GM20431 (cell line): ENCODE results near the gene IGFBP1.

Experiments used
- in situ Hi-C: fragments of 300-500 bp; cut with MseI, MboI; formaldehyde crosslinking; loops from one replicate; pipeline ENCODE4 v1.15.0; 2020; ENCODE audit warnings: low sequenced_read_pairs; ENCODE audit not compliant: unreplicated experiment

The IGFBP1 gene

DNA sequence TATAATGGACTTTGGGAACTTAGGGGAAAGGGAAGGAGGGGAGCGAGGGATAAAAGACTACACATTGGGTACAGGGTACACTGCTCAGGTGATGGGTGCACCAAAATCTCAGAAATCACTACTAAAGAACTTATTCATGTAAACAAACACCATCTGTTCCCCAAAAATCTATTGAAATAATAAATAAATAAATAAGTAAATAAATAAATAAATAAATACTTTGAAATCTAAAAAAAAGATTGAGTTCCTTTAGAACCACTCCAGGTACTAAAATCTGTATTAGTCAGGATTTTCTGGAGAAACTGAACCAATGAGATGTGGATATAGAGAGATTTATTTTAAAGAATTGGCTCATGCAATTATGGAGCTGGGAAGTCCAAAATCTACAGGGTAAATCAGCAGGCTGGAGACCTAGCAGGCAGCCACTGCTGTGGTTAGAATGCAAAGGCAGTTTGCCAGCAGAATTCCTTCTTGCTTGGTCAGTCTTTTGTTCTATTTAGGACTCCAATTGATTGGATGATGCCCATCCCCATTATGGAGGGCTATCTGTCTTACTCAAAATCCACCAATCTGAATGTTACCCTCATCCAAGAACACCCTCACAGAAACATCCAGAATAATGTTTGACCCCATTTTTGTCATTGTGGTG, 8.9 kb downstream of the IGFBP1 start:
- in situ Hi-C loops, result no loop called here

DNA sequence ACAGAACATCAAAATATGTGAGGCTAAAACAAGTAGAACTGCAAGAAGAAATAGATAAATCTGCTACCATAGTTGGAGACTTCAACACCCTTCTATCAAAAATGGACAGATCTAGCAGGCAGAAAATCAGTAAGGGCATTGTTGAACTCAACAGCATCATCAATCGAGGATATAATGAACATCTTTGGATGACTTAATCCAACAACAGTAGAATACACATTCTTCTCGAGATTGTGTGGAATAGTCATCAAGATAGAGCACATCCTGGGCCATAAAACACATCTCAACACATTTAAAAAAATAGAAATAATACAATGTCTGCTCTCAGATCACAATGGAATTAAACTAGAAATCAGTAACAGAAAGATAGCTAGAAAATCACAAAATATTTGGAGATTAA, 9.9 kb downstream of the IGFBP1 start:
- in situ Hi-C loops, result no loop called here

DNA sequence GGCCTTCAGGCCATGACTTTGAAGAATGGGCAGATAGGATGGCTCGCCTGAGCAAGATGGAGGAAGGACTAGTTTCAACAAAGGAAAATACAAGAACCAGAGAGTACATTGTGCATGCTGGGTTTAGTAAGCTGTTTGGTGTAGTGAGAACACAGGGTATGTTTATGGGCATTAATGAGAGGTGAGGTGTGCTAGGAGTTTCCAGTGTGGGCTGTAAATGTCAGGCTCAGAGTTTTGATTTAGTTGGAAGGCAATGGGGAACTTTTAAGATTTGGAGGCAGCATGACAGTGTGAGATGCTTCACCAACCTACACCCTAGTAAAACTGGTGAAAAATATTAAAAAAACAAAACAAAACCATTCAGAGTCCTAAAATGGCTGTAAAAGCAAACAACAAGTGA, 13.3 kb downstream of the IGFBP1 start:
- in situ Hi-C loops, result loop anchor here (25.0 kb wide), 2 partner anchors 1186 to 1286 kb away; no protein-coding TSS in a partner anchor

DNA sequence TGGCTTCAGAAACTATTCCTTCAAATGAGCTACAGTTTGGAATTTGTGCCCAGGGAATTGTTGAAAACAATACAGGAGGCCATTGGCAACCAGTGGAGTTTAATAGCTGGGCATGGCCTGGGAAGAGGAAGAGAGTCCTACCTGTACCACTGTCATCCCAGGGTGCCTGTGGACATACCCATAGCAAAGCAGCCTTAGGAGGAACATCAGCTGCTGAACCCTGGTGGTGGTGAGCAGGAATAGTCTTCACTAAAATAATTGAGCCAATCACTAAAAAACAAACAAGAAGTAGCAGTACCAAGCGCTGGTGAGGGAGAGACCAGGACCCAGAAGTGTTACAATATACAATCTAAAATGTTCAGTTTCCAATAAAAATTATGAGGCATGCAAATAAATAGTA, 14.5 kb downstream of the IGFBP1 start:
- in situ Hi-C loops, result loop anchor here (25.0 kb wide), 2 partner anchors 1184 to 1284 kb away; no protein-coding TSS in a partner anchor

DNA sequence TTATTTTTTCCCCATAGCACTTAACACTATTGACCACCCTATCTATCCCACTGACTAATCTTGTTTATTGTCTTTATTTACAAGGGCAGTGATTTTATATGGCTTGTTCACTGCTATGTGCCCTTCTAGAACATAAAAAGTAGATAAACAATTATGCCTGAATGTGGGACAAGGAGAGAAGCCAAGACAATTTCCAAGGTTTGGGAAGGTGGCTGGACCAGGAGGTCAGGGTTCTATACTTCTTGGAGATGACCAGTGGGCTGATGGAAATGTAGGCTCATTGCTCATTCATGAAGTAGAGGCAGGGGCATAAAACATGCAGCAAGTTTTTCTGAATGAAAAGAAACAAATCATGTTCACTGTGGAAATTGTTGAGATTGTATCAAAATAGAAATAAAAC, 21.3 kb downstream of the IGFBP1 start:
- in situ Hi-C loops, result loop anchor here (25.0 kb wide), 2 partner anchors 1178 to 1278 kb away; no protein-coding TSS in a partner anchor

DNA sequence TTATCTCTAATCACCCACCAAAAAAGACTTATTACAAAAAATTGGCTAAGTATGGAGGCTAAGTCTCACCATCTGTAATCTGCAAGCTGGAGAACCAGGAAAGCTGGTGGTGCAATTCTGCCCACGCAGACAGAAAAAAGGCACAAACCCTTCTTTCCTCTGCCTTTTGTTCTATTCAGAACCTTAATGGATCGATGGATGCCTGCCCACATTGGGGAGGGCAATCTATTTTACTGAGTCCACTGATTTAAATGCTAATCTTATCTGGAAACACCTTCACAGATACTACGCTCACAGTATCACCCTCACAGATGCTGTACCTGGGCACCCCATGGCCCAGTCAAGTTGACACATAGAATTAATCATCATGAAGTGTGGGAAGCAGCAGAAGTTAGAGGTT, 22.6 kb downstream of the IGFBP1 start:
- in situ Hi-C loops, result loop anchor here (10.0 to 25.0 kb wide), 3 partner anchors 444 to 1276 kb away; no protein-coding TSS in a partner anchor

DNA sequence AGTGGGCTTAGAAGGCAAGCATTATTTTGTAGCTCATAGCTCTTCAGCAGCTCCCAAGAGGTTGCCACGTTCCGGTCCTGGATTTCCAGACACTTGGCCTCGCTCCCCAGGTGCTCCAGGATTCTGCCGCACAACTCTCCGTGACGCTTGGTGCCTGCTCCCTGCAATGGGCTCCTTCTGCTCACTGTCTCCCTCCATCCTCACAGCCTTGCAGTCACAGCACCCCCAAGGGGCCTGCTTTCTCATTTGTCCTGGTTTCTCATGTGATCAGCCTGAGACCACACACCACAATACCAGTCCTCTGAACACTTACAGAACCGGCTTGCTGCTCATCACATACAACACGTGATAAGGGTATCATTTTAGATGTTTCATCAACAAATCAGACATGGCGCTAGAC, 23.0 kb downstream of the IGFBP1 start:
- in situ Hi-C loops, result loop anchor here (10.0 to 25.0 kb wide), 3 partner anchors 443 to 1276 kb away; no protein-coding TSS in a partner anchor

DNA sequence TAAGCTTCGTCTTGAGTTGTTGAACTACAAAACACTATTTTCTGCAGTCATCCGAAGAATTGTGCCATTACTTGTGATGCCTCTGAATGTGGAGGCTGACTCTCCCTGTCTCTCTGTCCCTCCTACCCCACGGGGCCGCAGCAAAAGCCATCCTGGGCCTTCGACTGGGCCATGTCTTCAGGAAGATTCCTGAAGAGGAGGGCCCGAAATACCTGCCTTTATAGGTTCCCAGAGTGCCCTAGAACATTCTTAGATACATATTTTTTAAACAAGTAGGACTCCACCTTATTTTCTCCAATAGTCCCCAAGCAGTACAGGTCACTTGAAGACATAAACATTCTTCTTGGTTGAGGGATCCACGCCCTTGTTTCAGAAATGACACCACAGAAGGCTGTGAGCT, 24.7 kb downstream of the IGFBP1 start:
- in situ Hi-C loops, result loop anchor here (10.0 to 25.0 kb wide), 3 partner anchors 442 to 1274 kb away; no protein-coding TSS in a partner anchor

DNA sequence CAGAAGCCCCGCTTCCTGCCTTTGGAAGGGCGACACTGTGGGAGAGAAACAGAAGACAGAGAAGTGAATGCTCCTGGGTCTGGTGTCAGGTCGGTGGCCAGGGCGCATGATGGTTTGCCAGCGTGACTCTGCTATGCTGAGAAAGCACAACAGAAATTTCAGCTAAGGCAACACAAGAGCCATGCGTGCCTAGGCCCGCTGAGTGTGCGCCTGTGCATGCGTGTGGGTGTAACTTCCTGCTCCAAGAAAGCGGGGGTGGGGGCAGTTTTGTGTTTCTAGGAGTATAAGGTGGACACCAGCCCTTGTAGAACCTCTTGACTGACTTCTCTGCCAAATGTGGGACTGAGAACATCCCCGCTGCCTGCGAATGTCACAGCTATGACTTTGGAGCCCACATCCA, 26.6 kb downstream of the IGFBP1 start:
- in situ Hi-C loops, result loop anchor here (10.0 to 25.0 kb wide), 3 partner anchors 440 to 1272 kb away; no protein-coding TSS in a partner anchor

DNA sequence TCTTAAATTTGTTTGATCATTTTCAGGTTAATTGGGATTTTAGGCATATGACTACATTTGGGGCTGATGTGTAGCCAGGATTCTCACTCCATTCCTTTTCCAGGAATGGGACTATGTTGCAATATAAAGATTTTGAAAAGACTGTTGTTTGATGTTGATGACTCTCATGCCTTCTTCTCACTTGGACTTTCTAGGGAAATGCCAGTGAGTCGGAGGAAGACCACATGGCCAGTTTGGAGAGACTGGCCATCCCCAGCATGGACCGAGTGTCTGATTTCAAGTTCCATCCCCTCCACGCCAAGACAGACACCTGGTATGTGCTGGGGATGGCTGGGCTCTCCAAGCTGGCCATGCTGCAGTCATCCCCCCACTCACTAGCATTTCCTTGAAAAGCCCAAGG, 27.3 kb downstream of the IGFBP1 start:
- in situ Hi-C loops, result loop anchor here (10.0 to 25.0 kb wide), 3 partner anchors 439 to 1272 kb away; no protein-coding TSS in a partner anchor

DNA sequence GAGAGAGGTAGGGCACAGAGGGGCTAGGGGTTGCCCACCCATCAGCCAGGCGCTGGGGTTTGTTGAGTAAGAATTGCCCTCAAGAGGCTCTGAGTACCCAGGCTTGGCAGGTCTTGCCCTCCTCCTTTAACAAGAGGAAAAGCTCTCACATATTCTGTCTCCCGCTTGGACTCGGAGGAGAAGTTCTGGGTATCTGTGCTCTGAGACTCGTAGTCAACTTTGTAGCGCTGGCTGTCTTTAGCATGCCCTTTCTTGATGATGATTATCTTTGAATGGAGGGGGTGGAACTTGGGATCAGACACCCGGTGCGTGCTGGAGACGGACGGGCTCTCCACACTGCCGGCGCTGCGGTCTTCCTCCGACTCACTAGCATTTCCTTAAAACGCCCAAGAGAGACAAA, 28.8 kb downstream of the IGFBP1 start:
- in situ Hi-C loops, result loop anchor here (10.0 to 25.0 kb wide), 3 partner anchors 438 to 1270 kb away; no protein-coding TSS in a partner anchor

DNA sequence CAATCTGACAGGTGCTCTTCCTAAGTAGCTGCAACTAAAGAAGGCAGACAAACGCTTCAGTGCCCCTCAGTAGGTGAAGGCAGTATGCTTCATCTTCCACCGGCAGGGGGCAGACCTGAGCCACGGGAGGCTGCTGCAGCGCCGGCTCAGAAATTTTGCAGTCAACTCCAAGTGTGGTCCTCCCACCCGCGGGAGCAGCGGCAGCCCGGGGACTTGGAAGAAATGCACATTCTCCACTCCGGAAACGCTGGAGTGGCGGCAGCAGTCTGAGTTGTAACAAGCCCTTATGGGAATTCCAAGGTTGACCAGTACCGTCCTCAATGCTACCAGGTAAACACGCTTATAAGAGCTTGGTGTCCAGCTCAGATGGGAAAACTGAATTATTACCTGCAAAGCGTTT, 29.4 kb downstream of the IGFBP1 start:
- in situ Hi-C loops, result loop anchor here (10.0 to 25.0 kb wide), 3 partner anchors 437 to 1270 kb away; no protein-coding TSS in a partner anchor

DNA sequence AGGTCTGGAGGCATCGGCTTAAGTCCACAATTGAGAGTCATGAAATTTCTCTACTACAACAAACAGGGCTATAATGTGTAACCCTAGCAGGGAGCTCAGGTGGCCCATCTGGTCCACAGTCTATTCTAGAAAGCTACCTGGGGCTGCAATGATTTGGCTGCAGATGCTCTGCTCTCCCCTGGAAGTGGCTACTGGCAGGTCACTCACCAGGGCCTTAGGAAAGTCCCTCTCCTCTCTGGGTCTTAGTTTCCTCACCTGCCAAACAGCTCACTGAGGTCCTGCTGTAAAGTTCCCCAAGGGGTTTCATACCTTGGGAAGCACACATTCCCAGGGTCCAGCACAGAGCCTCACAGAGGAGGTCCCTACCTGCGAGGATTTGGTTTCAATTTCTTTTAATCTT, 30.3 kb downstream of the IGFBP1 start:
- in situ Hi-C loops, result loop anchor here (10.0 to 25.0 kb wide), 3 partner anchors 436 to 1269 kb away; no protein-coding TSS in a partner anchor

DNA sequence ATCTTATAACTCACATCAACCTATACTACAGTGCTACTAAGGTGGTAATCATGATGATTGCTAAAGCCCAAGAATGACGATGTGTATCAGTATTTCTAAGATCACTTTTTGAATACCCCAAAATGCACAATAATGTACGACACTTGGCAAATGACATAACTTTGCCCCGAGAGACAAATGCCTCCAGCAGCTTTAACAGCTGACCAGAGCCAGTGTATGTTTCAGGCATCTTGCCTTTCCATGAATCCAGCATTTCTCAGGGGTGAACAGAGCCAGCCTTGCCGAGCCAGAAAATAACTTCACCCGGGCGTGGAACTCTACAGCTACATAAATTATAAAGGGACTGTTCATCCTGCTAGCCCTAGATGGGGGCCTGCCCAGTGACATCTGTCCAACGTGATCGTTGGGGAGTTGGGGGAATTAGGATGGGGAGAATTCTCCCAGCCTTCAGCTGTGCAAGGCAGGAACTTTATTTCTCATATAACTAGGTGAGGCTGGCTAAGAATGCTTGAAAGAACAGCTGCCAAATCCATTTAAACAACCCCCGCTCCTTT, 31.0 kb downstream of the IGFBP1 start:
- in situ Hi-C loops, result loop anchor here (10.0 to 25.0 kb wide), 3 partner anchors 435 to 1268 kb away; no protein-coding TSS in a partner anchor

DNA sequence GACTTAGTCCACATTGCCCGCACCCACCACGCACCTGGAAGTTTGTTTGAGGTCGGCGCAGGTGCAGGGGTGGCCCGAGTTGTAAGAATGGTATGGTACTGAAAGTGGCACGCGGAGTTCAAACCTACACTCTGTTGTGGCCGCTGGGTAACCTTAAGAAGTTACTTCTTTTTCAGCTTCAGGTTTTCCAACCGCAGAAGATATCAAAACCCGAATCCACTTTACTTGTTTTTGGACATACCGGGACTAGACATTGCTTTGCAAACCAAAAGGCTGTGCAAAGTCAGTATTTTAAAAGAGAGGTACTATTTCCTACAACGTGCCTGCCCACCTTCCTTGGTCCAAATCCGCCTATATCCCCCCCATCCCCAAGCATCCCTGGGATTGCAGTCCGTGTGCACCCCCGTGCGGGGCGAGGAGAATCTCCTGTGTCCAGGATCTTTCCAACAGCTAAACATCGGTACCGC, 31.7 kb downstream of the IGFBP1 start:
- in situ Hi-C loops, result loop anchor here (10.0 to 25.0 kb wide), 3 partner anchors 435 to 1267 kb away; no protein-coding TSS in a partner anchor

DNA sequence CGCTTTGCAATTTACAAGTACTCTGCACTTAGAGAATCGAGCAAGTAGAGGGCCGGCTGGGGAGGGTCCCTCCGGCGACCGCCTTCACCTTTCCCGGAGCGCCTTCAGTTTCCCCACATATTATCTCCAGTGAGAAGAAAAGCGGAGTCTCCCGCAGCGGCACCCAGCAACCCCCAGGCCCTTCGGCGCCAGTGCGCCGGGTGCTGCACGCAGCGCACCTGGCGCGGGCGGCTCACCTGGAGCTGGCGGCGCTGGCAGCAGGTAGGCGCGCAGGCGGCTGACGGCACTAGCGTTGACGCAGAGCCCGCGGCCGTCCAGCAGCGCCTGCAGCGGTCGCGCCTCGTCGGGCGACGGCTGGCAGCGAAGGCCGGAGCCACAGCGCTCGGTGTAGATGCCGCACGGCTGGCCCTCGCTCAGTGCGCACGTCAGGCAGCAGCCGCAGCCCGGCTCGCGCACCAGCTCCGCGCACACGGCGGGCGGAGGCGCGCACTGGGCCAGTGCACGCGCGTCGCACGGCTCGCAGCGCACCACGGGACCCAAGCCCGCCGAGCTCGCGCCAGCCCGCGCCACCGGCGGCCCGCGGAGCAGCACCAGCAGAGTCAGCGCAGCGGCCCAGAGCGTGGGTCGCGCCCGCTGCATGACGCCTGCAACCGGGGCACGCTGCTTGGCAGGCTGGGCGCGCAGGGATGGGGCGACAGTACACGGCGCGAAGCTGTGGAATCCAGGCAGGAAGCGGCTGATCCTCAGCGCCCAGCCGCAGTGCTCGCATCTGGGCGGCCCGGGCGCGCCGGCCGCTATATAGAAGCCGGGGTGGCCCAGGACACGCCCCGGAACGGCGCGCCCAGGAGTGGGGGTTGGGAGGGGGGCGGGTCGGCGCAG, 32.5 kb downstream of the IGFBP1 start, which contains the start of gene IGFBP3:
TSS of gene IGFBP3 (minus strand) at position 771 of the 879 bp plus-strand sequence. CDS start at position 639, 132 bp downstream.
- in situ Hi-C loops, result loop anchor here (25.0 kb wide), 2 partner anchors 1167 to 1267 kb away; no protein-coding TSS in a partner anchor

DNA sequence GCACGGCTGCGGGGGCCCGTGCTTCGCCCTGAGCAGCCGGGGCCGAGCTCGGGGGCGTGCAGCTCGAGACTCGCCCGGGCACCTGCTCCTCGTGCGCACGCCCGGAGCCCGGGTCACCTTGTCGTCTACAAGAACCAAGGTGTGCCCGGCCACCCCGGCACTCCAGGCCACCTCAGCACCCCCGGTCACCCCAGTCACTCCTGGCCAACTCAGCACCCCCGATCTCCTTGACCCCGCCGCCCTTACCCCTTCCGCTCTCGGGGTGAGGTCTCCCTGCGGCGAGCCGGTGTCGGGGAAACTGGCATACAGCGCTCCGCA, 33.1 kb downstream of the IGFBP1 start:
- in situ Hi-C loops, result loop anchor here (25.0 kb wide), 2 partner anchors 1166 to 1266 kb away; no protein-coding TSS in a partner anchor

DNA sequence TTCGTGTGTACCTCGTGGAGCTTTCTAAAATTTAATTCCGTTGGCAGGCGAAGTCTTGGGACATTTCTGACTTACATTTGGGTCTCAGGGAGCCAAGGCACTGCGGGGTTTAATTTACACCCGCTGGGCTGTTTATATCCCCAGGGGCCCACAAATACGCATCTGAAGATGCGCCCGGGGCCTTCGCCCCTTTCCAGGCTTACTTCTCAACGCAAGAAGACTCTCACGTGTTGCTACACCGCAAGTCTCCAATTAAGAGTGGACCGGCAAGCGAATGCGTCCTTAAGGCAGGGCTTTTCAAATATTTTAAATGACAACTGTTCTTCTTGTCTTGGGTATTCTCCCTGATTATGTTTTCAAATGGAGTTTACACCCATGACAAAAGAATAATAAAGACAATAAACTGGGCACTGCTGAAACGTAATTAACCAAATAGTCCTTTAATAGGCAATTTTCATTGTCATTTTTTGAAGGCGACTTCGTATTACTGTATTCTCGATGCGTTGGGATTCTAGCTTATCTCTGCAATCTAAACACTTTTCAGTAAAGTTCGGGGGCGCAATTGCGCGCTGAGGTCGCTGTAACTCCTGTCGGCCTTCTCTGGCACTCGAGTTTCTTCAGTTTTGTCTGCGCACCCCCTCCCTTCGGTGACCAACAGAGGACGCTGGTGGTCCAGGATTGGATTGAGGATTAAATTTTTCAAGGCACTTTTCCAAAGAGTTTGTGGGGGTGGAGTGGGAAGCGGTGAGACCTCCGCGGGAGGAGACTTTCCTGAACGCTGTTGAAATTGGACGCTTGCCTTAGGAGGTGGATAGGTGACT, 33.6 kb downstream of the IGFBP1 start:
- in situ Hi-C loops, result loop anchor here (25.0 kb wide), 2 partner anchors 1165 to 1265 kb away; no protein-coding TSS in a partner anchor

DNA sequence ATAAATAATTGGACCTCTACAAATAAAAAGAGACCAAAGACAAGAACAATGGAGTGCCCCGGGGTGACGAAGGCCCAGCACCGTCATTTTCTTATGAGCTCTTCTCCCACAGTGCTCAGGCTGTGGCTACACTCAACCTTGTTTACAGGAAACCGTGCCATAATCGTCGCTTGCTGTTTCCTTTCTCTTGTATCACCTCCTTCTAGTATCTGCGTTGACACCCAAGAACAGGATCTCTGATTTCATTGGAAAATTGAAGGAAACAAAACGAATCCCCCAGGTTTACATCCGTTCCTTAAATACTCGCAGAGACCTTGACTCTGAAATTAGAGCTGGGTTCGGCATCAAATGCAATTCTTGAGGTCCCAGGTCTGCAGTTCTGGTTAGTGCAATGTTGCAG, 34.5 kb downstream of the IGFBP1 start:
- in situ Hi-C loops, result loop anchor here (25.0 kb wide), 2 partner anchors 1164 to 1264 kb away; no protein-coding TSS in a partner anchor
